IPS-18c (cell line): Measurements from ENCODE around the gene PKD2L2.
"Not testable (repeated sequence)": the region's sequence is repeated elsewhere in the genome, so short reads cannot be mapped to it uniquely, and the experiment has no call there.

Experiments used
- H3K4me3 ChIP-seq: 2 replicates; pipeline ENCODE4 v1.7.0; 2013; ENCODE audit warnings: low read depth, mild to moderate bottlenecking, low read length, moderate library complexity; ENCODE audit not compliant: insufficient read depth
- H3K9me3 ChIP-seq: one replicate; pipeline ENCODE4 v1.6.1; 2013; ENCODE audit warnings: mild to moderate bottlenecking, low read length, moderate library complexity; ENCODE audit not compliant: control insufficient read depth, insufficient read depth

The PKD2L2 gene

DNA sequence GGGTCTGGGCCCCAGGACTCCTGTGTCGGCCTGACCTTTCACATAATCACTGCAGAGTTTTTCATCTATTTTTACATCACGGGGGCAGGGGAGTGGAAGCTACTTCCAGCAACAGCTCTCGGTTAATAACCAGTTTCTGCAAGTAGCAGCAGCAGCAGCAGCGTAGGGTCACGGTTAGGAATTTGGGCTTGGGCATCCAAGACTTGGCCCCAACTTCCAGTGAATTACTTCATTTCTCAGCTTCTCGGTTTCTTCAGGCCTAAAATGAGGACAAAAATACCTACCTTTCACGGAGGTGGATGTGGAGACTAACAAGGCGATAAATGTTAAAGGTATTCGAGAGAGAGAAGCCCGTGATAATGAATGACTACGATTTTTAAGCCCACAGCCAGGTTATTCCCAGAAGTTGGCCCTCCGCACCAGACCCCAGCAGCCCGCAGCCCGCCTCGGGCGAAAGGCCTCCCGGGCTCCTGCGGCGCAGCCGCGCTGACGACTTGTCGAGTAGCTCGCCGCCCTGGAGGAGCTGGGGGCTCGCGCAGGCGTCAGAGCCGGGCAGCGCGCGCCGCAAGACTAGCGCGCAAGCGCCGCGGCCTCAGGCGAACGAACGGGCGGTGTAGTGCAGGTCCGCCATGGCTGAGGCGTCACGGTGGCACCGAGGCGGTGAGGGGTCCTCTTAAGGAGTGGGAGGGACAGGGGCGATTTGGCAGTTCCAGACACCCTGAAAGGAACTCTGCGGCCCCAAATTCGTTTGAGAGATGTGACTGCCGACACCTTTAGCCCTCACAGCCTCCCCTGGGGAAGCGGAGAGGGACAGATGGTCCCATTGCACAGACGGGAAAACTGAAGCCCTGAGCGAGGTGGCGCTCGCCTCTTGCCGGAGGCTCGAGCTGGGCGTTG, at the start of gene PKD2L2:
TSS of gene PKD2L2 (plus strand) at position 595 of the 897 bp plus-strand sequence. CDS start at position 630, 35 bp downstream.
- no peaks in the 10 kb centered on the region for H3K9me3 ChIP-seq
- peak within 1 kb of the TSS; percentile 29; the same call in 1 of the 2 replicates for H3K4me3 ChIP-seq

- no peak overlapping the region for H3K4me3 ChIP-seq
- H3K9me3 ChIP-seq, result no peaks in the 10 kb centered on the region
Measured at GRCh38 chr5:137842296-137842695, 47.0 kb upstream of the PKD2L2 start.

DNA sequence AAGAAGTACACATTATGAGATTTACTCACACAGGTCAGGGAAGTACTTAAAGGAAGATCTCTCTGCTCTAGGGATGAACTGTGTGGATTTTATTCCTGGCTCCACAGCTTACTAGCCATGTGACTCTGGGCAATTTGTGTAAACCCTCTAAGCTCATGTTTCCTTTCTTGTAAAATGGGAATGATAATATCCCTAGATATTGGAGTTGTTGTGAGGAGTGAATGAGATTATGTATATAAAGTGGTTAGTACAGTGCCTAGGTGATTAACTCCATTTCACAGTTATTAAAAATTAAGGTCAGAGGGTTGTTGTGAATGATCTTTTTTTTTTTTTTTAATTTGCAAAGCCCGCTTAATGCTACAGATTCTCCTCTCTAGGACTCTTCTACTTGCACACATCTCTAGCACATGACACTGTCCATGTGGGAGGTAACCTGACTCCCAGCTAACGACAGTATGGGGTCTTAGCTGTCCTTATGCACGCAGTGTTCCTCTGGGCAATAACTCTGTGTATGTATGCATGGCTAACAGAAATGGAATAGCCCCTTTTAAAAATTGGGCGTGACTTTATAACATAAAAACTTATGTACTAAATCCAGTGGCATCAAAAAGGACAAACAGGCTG, 45.5 kb upstream of the PKD2L2 start:
- no peaks in the 10 kb centered on the region for H3K9me3 ChIP-seq
- no peak overlapping the region for H3K4me3 ChIP-seq

GRCh38 chr5:137845472-137845871, 43.8 kb upstream of the PKD2L2 start:
- H3K4me3 ChIP-seq, result no peak overlapping the region

GRCh38 chr5:137847687-137848086, 41.6 kb upstream of the PKD2L2 start:
- H3K4me3 ChIP-seq, result no peak overlapping the region
- H3K9me3 ChIP-seq, result no peaks in the 10 kb centered on the region

More at GRCh38 chr5:137845472-137845871, 43.8 kb upstream of the PKD2L2 start:
- H3K9me3 ChIP-seq, result no peaks in the 10 kb centered on the region

DNA sequence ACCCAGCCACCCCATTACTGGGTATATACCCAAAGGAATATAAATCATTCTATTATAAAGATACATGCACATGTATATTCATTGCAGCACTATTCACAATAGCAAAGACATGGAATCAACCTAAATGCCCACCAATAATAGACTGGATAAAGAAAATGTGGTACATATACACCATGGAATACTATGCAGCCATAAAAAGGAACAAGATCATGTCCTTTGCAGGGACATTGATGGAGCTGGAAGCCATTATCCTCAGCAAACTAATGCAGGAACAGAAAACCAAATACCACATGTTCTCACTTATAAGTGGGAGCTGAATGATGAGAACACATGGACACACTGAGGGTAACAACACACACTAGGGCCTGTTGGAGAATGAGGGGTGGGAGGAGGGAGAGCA, 36.1 kb upstream of the PKD2L2 start:
- H3K9me3 ChIP-seq, H3K4me3 ChIP-seq: not testable (repeated sequence)

DNA sequence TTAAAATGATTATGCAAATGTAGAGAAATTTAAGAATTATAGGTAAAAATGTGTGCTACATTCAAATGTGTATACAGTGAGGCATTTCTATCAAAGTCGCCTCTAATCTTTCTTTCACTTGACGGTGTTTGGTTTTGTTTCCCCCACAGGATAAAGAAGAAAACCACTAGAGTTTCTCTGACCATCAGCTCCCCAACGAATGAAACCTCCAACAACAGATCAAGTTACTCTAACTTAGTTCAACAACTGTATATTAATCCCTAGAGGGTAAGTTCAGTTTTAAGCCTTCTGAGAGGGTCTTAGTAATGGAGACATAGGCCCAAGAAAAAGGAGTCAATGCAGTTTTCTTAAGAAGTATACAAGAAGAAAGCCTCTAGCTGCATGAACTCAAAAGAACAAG, 33.1 kb upstream of the PKD2L2 start:
- H3K4me3 ChIP-seq, result no peak overlapping the region
- no peaks in the 10 kb centered on the region for H3K9me3 ChIP-seq

DNA sequence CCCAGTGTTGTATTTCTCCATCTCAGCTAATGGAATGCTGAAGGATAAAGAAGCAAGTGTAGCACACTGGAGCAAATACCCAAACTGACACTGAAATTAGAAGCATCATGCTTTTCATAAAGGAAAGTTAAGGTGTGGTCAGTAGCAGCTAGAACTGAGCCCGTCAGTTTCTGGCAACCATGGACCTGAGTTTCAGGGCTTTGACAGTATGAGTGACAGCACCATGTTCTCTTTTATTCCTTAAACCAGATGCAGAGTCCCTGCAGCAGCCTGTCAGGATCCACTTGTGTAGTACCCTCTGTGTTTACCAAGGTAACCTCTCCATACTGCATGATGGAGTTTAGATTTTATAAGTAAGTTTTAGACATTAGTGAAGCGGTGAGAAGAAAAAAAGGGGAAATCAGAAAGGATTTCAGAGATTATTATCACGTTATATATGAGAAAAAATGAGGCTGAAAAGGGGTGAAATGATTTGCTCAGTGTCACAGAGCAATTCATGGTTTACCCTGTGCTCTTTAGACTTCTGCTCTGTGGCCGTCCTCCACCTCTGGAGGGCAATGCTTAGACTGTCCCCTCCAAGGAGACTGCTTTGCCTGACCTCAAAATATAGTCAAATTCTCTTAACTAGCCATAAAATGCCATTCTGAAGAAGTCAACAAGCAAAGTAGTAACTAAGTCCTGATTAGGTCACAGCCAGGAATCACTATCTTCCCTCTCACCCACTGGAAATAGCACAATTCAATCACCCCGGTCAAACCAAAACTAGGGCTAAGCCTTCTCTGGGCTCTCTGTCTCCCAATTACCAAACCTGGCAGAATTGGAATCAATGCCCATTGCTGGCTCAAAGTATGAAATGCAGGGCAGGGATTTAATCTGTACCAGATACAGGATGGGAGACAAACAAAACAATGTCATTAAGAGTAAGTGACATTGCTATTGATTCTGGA, 32.1 kb upstream of the PKD2L2 start:
- no peak overlapping the region for H3K4me3 ChIP-seq
- no peaks in the 10 kb centered on the region for H3K9me3 ChIP-seq

DNA sequence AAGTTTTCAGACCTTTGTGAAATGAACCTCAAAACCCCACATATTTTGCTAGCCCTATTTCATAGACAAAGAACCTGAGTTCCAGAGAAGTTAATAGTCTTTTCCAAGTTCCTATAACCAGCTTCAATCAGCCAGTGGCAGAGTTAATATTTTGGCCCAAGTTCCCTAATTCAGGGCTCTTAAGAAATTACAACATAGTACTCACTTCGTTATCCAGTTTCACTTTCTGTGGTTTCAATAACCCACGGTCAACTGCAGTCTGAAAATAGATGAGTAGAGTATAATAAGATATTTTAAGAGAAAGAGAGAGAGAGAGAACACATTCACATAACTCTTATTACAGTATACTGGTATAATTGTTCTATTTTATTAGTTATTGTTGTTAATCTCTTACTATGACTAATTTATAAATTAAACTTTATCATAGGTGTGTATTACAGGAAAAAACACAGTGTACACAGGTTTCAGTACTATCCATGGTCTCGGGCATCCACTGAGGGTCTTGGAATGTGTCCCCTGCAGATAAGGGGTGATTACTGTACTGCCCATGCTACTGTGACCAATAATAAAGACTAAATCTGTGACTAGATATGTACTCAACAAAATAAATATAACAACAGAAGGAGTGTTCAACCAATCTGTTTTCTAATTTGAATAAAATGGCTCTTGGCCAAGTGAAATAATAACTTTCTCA, 30.9 kb upstream of the PKD2L2 start:
- H3K9me3 ChIP-seq, result no peaks in the 10 kb centered on the region
- no peak overlapping the region for H3K4me3 ChIP-seq

DNA sequence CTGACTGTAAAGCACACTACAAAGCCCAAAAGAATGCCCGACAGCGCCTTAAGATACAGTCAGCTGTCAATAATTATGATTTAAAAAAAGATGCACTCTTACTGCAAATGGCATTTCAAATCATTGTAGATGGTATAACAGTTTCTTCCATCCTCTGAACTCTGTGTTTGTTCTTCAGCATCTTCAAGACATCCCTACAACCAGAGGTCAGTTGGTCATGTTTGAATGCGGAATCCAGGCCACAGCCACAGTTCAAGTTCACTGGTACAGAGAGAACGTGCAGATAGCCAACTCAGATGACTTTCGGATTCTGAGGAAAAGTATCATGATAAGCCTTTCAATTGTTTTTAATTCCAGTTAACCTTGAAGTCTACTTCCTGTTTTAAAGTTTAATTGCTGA, 30.3 kb upstream of the PKD2L2 start:
- H3K4me3 ChIP-seq, result no peak overlapping the region

GRCh38 chr5:137862251-137862650, 27.0 kb upstream of the PKD2L2 start:
- no peaks in the 10 kb centered on the region for H3K9me3 ChIP-seq
- H3K4me3 ChIP-seq, result no peak overlapping the region

More for the DNA sequence above, 30.3 kb upstream of the PKD2L2 start:
- no peaks in the 10 kb centered on the region for H3K9me3 ChIP-seq

DNA sequence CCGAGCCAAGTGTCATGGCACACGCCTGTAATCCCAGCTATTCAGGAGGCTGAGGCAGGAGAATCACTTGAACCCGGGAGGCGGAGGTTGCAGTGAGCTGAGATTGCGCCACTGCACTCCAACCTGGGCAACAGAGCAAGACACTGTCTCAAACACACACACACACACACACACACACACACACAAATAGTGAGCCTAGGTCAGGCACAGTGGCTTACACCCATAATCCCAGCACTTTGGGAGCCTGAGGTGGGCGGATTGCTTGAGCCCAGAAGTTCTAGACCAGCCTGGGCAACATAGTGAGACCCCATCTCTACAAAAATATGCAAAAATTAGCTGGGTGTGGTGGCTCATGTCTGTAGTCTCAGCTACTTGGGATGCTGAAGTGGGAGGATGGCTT, 25.6 kb upstream of the PKD2L2 start:
- H3K4me3 ChIP-seq, H3K9me3 ChIP-seq: not testable (repeated sequence)

DNA sequence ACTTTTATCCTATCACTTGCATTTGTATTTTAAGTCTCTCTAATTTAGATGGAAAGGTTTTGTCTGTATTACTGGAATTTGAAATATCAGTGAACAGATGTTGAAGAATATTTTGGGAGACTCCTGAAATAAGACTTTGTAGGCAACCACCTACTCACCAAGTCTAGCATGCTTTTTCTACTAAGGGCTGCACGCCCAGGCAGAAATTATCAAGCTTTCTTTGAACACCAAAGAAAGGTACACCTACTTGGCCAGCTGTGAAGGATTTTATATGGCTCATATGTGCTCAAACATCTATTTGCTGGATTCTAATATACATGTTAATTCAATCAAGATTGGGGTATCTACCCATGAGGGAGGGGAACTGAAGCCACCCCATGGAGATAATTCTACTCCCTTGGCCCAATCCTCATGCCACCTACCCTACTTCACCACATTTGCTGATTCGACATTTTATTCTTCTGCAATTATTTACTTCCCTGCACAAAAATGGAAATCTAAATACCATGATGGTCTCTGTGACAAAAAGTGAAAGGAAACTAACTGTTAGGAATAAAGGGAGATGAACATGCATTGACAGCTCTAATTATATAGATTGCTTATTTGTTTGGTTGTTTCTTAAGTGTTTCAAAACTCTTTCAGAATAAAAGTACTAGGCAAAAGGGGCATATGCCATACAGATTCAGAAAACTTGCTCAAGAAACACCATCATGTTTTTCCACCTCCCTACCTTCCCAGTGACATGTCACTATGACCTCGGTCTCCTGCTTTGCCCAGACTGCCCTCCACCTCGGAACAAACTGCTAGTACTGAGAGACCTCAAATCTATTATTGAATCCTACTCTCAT, 22.5 kb upstream of the PKD2L2 start:
- Histone ChIP-seq H3K9me3 (no peaks in the 10 kb centered on the region), H3K4me3 (no peak overlapping the region)

DNA sequence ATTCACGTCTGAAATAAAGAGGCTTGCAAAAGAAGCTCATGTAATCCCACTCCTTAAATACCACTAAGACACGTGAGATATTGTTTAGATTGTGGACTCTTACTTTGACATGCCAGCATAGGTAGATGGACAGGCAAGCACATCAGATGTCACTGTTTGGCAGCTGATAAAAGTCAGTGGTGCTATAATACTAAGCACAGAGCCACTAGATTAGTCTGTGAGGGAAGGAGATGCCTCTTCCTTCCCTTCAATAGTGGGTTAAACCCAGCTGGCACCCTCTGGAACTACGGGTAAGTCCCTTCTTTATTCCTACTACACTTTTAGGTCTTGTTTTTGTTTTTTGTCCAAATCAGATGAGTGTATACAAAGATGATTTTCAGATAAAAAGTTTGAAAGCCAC, 21.6 kb upstream of the PKD2L2 start, which contains the start of gene MYOT:
TSS of gene MYOT (plus strand) at position 197 of the 400 bp plus-strand sequence. CDS start 2,792 bp downstream, outside the sequence.
- H3K4me3 ChIP-seq, result no peak within 1 kb of the TSS

DNA sequence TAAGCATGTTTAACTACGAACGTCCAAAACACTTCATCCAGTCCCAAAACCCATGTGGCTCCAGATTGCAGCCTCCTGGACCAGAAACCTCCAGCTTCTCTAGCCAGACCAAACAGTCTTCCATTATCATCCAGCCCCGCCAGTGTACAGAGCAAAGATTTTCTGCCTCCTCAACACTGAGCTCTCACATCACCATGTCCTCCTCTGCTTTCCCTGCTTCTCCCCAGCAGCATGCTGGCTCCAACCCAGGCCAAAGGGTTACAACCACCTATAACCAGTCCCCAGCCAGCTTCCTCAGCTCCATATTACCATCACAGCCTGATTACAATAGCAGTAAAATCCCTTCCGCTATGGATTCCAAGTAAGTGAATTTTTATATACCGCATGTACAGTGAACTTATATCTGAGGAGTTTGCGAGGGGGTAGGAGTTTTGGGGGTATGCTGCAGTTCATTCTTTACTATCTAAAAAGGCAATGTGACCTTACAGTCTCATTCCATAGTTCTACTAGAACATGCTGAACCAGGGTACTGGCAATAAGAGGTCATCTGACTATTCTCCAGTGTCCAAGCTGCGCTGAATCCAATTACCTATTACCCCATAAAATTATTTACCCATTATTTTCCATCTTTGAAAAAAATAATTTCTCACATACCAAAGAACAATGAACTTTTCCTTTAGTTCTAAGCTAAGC, 18.5 kb upstream of the PKD2L2 start:
- H3K4me3 ChIP-seq, result no peak overlapping the region

More for the DNA sequence above, 21.6 kb upstream of the PKD2L2 start, which contains the start of gene MYOT:
- H3K9me3 ChIP-seq, result no peaks in the 10 kb centered on the region

More for the DNA sequence above, 18.5 kb upstream of the PKD2L2 start:
- H3K9me3 ChIP-seq, result no peaks in the 10 kb centered on the region
